GM21737 (cell line): ENCODE measurements around the gene HS1BP3.

Experiments
- ATAC-seq: cut with Tn5 transposase; IDR thresholded peaks from one replicate; pipeline ENCODE4 v1.9.1; 2021; ENCODE audit warnings: mild to moderate bottlenecking, moderate library complexity; ENCODE audit not compliant: unreplicated experiment

HS1BP3 gene

DNA sequence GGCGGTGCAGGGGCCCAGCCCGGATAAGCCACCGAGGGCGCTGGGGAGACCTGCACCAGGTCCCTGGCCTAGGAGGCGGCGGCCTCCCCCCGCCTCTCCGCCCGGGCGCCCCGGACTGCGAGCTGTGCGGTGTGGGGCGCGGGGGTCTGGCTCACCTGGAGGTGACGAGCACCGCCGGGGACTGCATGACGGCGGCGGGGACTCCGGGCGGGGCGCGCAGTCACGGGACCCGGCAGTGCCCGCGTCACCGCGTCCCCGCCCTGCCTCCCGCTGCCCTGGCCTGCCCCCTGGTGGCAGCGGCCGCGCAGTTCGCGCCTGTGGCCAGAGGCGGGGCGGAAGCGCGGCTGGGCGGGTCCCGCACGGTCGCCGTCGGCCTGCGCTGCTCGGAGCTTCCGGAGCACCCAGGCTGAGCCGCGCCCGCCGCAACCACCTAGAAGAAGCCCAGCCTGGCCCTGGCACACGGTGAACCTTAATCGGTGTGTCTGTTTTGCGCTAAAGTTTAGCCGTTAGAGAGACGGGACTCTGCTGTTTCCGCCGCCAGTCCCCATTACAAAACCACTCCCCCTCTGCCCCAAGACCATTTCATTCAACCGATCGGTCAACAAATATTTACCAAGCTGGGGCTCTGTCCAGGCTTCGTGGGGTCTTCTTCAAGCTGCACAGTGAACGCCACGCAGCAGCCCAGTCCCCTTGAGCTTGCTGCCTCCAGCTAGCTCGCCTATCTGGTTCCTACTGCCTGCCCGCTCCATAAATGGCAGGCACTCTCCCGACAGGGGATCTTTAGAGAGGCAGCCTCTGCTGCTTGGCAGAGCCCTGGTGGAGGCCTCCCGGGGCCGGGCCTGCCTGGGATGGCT, at the start of gene HS1BP3:
Gene HS1BP3 (minus strand): TSS at position 222 of the 854 bp plus-strand sequence. CDS start 35 bp downstream, at position 187.
- peak; percentile 97 for ATAC-seq

DNA sequence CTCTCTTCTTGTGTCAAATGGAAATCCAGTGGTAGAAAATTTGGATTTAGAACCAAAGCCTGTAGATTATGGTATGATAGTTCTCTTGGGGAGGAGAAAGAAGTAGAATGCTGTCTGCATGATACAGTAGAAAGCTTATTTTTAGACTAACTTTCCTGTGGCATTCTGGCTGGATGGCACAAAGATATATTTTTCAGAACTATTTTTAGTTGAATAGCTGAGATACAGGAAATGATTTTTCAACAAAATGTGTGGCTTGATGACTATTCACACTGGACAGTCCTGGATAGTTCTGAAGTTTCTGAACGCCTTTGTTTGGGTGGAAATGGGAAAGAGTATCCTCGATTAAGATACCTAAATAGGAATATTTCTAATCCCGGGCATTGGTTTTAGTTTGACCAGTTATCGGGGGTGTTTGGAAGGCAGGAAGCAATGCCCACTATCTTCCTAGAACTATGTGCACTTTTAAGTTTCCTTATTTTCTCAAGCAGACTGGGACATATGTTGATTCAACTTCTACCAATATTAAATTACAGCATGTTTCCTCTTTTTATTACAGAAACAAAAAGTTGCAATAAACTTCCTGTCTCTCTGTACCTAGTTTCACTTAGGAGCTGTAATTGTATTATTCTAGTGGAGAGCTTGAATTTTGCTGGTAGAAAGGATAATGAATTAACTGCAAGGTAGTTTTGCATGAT, 48.2 kb upstream of the HS1BP3 start:
- ATAC-seq, result peak; percentile 54

GRCh38 chr2:20697322-20697934, 46.5 kb upstream of the HS1BP3 start:
- ATAC-seq, result no peak

DNA sequence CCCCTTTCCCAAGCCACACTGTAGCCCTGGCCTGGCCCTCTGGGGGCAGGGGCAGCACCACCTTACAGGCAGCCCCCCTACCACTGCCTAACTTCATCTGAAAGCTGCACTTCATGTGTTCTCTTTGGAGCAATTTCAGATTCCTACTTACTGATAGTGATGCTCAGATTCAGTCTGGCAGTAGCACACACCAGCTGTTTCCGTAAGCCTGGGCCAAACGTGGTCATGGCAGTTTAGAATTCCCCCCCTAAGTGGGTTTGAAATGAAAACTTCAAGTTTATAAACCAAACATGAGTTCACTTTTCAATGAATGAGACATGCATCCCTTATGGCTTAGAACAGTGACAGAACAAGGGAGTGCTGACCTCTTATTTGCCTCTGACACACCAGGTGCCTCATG, 45.5 kb upstream of the HS1BP3 start:
- ATAC-seq, result no peak

DNA sequence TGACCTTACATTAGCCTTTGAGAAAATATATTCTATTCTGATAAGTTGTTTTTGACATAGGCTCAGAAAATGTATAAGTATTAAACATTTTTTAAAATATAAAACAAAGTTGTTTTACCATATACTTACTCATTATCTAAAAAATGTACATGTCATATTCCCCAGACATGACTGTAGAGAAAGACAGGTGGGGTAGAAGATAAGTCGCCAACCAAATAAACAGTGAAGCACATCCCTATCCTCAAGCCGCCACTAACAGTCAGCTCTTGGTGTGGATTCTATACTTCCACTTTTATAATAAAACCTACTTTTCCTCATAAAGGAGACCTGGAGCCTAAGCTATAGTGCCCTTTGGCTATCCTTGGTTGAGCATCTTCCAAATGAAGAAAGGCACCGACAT, 42.4 kb upstream of the HS1BP3 start:
- ATAC-seq, result no peak

GRCh38 chr2:20692081-20692480, 41.2 kb upstream of the HS1BP3 start:
- ATAC-seq, result no peak

DNA sequence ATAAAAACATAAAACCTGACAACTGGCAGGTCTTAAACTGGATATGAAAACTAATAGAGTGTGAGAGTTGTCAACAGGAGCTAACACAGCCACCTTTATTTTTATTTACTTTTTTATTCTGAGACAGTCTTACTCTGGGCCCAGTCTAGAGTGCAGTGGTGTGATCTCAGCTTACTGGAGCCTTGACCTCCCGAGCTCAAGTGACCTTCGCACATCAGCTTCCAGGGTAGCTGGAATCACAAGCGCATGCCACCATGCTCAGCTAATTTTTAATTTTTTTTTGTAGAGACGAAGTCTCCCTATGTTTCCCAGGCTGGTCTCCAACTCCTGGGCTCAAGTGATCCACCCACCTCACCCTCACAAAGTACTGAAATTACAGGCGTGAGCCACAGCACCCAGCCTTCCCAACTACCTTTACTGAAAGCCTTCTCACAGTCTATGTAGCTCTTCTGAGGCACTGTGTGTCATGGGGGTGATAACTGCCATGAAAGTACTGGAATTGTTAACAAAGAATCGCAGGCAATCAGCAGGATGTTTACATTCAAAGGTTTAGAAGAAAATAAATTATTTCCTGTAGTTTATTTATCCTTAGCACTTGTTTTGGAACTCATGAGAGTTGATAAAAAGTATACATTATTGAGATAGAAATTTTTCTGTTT, 40.3 kb upstream of the HS1BP3 start:
- no peak for ATAC-seq

DNA sequence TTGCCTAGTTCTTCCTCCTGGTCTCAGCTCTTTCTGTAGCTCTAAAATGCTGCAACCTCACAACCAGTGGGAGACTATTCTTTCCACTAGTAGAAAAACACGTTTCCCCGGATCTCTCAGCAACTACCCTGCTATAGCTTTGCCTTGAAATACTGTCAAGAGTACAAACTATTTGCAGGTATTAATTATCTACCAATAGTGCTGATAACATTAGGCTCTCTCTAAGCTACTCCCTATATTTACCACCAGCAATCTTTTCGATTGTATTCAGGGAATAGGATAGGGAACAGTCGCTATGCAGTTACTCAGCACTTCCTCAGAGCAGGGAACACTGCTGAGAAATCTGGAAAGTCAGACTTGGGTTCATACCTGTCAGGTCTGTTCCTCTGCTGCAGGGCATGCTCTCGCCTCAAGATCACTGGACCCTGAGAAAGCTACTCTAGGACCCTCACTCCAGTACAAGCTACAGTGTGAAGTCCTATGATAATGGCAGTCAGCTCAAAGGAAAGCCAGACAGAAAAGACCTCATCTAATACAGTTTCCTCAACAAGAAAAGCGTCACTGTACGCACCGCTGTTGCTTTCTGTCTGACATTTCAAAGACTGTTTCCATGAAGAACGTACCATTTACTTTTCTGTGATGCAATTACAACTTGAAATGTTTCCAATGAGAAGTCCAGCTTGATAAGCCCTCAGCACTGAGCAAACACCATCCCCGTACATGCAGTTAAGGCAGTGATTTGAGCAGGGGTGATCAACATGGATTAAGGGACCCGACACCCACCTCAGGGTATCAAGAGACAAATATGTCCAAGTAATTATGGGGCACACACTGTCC, 38.7 kb upstream of the HS1BP3 start:
- no peak for ATAC-seq

DNA sequence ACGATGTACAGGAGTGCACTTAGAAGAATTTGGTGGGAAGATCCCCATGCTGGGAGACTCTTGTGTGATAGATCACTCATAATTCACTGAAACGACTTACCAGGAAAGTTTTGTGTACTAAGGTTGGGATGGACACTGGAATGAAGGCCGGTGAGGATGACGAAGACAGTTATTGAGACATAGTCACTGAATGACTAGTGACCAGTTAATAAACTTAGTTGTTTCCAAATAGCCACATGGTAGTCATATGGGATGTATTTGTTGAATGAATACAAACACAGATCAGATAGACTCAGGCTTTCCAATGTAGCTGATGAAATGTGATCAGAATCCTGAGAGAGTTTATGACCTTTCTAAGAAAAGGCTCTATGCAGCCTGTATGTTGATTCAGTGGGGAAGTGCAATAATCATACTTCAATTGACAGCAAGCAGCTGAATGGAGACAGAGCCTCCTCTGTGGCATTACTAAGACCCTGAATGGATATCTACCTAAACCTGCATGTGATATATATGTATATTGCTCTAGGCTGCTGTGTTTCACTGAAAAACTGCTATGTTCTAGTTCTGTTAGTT, 36.4 kb upstream of the HS1BP3 start:
- no peak for ATAC-seq

DNA sequence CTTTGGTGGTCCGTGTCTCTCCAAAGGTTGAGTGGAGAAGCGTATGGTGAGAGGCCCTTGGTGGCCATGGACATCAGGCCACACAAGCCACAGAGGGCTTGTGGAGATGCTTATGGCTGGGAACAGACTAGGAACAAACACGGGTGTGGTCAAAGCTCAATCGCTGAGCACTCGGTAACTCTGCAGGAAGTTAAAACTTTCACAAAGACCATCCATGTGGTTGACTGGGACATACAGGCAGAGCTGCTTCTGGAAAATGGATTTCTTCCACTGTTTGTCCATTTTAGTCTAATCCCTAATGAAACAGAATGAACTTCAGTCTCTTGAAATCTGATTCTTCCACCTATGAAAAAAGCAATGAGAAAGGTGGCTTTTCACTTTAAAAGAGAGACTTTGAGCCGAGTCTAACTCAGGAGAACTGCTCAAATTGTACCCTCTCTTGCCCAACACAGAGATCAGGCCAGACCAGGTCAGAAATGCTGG, 33.7 kb upstream of the HS1BP3 start:
- ATAC-seq, result no peak

GRCh38 chr2:20682167-20682920, 31.4 kb upstream of the HS1BP3 start:
- ATAC-seq, result no peak

DNA sequence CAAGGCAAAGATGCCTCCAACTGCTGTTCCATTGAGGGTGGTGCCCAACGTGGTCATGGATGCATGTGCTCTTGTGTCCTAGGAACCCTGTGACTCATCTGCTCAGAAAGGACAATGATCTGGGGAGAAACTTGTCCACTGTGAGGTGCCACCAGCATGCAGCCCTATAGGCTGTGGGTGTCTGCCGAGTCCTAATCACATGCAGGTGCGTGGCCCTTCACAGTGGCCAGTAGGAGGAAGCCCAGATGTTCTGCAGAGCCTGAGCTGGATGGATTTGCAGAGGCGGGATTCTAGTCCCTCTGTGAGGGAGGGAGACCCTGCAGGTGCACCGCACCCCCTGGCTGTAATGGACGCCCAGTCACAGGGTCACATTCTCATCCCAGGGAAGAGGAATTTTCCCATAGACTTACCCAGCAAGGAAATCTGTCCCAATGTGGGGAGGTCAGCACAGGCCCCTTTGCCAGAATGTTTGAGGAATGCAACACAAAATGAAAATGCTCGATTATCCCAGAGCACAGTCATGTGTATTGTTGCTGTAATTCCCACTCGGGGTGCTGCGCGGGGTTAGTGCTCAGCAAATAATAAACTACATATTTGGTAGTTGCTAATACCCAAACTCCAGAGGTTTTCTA, 30.0 kb upstream of the HS1BP3 start:
- ATAC-seq, result no peak

DNA sequence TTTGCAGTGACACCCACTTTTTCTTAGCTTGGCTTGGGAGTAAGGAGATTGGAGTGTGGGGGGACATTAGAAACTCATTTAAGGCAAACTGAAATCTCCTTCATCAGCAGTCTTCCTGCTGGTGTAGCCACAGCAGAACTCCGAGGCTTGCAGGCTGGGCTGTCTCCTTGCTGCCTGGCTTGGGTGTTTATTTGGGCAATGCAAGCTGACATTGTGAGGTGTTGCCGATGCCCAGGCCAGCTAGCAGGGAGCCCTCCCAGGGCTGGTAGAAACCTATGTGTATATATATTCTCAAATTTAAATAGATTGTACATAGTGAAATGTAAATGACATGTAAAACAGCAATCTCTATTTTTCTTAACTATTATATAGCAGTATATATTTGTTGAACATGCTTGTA, 27.9 kb upstream of the HS1BP3 start:
- no peak for ATAC-seq

DNA sequence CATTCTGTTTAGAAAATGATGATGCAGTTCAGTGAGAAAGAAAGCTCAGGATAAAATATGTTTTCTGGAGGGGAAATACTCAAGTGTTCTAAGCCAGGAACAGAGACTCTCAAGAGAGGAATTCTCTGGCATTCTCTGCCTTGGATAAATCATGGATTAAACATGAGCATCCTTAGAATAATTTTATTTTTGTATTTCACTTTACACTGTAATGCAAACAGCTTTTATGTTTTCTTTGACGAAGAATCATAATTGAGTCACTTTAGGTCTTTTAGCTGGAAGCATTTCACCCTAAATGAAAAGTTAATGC, 27.1 kb upstream of the HS1BP3 start:
- no peak for ATAC-seq

GRCh38 chr2:20677301-20678085, 26.6 kb upstream of the HS1BP3 start:
- peak; percentile 35 for ATAC-seq

DNA sequence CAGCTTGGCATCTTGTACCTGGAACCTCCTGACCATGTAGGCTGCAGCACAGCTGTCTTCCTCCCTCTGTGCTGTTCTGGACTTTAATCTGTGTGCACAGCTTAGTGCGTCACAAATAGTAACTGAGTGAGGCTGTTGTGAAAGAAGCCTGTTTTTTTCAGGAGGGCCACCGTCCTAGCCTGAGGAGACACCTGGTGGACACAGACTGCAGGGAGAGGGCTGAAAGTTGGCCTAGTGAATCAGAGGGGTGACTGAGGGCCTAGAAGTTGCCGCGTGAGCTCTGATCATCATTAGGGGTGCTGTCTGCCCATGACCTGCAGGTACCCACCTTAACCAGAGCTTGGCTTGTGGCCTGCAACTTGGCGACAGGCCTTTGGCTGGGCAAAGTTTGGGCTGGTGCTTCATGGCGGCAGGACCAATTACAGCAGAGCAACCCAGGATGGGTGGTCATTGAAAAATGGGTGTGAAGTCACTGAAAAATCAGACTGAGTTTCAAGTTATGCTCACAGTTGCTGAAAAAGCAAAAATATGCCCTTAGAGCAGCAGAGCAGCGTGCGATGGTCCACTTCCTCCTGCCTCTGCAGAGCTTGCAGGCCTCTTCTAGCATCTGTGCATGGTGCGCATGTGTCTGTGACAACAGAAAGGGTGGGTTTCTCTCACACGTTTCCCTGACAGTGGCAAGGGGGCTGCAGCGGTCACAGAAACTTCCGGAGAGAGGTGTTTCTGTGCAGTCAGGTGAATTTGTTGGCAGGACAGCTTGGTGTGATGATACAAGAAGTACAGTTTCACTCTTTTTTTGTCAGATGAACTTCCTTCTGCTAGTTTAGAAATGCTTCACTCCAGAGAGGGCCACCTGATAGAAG, 25.7 kb upstream of the HS1BP3 start:
- ATAC-seq, result peak; percentile 80

DNA sequence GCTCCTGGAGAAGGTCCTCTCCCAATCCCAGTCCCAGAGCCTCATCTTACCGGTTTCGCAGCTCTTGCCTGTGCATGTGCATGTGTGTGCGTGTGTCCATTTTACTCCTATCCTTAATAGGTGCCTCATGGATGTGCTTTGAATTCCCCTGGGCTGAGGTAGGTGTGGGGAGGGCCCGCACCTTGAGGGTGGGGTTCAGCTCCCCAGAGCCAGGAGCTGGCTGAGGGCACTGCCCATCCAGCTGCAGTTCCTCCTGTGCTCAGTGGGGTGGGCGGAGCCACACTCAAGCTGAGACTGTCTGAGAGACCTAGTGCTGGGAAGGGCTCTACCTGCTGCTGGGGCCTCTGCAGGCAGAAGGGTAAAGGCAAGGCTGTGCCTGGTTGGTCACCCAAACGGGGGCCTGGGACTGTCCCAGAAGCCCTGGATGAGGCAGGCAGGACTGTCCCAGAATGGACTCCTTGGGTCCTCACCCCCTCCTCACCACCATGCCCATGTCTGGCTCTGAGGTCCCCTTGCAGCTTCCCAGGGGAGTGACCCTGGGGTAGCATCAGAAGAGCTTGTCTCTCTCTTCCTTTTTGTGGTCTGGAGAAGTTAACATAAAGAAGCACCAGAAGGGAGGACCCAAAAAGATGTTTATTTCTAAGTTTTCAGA, 24.9 kb upstream of the HS1BP3 start:
- peak; percentile 43 for ATAC-seq
